ENCODE measurements around the gene ST6GALNAC3. TPM values are rescaled to one million over a fixed set of nuclear protein-coding genes. Genes with fewer than 3 reads are reported as not detected.

The ST6GALNAC3 gene
- polyA plus RNA-seq, 3 donors = 90.2 to 103 (median 95.1) TPM

DNA sequence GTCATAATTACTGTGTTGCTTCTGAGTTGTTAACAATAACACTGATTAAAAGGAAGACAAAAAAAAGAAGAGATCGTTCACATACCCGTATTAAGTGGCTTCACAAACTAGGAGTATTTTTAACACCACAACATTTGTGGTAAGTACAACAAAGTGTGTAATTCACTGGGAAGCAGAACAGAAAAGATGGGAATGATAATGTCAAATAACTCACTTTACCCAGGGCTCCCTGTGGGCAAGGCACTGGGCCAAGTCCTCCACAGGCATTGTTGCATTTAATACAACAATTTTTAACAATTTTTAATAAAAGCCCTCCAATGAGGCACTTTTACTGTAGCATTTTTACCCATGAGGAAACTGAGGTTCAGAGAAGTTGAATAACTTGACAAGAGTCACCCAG lies 407.7 kb downstream of the ST6GALNAC3 start:
- DNase-seq (ENCODE audit: low read depth in 3 of 3, low spot score in 2 of 3) = no peak

- no peak for DNase-seq (ENCODE audit: low read depth in 3 of 3, low spot score in 2 of 3)
Observed at GRCh38 chr1:76491737-76492136, 417.2 kb downstream of the ST6GALNAC3 start.

DNA sequence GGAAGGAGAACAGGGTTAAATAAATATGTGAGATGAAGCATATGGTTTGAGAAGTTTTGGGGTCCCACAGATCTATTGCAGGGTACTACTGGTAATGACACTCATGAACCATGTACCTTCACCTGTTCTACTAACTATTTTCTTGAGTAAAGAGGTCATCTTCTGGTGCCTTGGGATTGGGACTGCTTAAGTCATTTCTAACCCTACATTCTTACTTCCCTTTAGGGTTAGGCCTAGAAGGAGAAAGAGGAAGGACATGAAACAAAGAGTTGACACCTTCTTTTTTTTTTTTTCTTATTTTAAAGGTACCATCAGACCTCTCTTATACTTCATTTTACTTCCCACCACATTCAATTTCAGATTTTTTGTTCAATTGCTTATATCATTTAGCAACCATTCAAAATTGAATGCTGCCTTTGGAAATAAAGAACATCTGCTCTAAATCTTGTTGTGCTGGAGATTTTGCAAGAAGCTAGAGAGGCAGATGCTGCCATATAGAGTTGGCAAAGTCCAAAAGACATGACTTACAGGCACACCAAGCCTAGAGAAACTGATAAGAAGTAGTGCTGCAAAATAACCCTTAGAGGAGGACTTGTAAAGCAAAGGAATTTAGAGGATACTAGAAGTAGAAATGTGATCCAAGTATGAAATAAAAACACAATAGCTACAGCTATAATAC lies 418.3 kb downstream of the ST6GALNAC3 start:
- DNase-seq (ENCODE audit: low read depth in 3 of 3, low spot score in 2 of 3) = no peak

DNA sequence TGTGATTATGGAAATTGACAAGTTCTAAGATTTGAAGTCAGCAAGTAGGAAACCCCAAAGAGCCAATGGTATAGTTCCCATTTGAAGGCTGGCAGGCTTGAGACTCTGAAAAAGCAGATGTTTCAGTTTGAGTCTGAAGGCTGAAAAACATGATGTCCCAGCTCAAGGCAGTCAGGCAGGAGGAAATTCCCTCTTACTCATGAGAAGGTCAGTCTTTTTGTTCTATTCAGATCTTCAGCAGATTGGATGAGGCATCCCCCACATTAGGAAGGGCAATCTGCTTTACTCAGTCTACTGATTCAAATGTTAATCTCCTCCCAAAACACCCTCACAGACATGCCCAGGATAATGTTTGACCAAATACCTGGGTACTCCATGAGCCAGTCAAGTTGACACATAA lies 420.3 kb downstream of the ST6GALNAC3 start:
- no peak for DNase-seq (ENCODE audit: low read depth in 3 of 3, low spot score in 2 of 3)

DNA sequence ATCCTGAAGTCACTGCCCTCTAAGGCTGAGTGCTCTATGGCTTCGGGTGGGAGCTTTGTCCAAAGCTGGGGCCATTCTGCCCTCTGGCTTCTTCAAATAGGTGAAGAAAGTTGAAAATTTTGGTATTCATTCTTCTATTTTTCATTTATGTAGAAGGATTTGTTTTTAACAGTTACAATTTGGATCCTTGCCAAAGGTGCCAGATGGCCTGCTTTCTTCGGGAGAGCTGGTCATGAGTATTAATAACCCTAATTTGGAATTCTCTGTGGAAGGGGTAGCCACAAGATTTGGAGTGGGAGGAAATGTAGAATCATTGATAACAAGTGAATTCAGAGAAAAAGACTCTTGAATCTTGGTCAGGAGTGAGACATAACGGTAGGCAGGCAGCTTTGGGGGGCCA lies 422.3 kb downstream of the ST6GALNAC3 start:
- no peak for DNase-seq (ENCODE audit: low read depth in 3 of 3, low spot score in 2 of 3)

GRCh38 chr1:76500116-76500515 lies 425.6 kb downstream of the ST6GALNAC3 start:
- no peak for DNase-seq (ENCODE audit: low read depth in 3 of 3, low spot score in 2 of 3)

GRCh38 chr1:76501136-76501535 lies 426.6 kb downstream of the ST6GALNAC3 start:
- no peak for DNase-seq (ENCODE audit: low read depth in 3 of 3, low spot score in 2 of 3)

GRCh38 chr1:76501586-76502219 lies 427.2 kb downstream of the ST6GALNAC3 start:
- no peak for DNase-seq (ENCODE audit: low read depth in 3 of 3, low spot score in 2 of 3)

- no peak for DNase-seq (ENCODE audit: low read depth in 3 of 3, low spot score in 2 of 3)
Observed at GRCh38 chr1:76503100-76503499, 428.6 kb downstream of the ST6GALNAC3 start.

DNA sequence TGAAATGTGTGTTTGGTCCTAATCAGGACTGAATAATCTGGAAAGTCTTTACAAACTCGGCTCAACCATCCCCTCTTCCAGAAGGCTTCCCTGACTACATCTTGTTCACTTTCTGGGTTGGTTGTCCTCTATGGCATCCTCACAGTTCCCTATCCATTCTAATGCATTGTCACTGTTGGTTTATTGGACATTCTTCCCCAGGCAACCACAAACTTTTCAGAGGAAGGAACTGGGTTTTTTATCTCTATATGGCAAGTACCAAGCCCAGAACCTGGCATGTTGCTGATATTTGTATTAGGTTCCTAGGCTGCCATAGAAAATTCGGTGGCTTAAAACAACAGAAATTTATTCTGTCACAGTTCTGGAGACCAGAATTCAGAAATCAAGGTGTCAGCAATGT lies 429.2 kb downstream of the ST6GALNAC3 start:
- no peak for DNase-seq (ENCODE audit: low read depth in 3 of 3, low spot score in 2 of 3)

DNA sequence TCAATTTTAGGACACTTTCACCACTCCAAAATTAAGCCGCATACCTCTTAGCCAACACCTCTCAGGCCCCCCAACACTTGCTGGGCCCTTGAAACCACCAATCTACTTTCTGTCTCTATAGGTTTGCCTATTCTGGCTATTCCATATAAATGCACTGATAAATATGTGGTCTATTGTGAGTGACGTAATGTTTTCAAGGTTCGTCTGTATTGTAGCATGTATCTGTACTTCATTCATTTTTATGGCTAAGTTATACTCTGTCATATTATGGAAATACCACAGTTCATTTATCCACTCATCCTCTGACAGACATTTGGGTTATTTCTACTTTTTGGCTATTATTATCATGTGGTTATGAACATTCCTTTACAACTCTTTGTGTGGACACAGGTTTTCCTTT lies 432.8 kb downstream of the ST6GALNAC3 start:
- no peak for DNase-seq (ENCODE audit: low read depth in 3 of 3, low spot score in 2 of 3)

DNA sequence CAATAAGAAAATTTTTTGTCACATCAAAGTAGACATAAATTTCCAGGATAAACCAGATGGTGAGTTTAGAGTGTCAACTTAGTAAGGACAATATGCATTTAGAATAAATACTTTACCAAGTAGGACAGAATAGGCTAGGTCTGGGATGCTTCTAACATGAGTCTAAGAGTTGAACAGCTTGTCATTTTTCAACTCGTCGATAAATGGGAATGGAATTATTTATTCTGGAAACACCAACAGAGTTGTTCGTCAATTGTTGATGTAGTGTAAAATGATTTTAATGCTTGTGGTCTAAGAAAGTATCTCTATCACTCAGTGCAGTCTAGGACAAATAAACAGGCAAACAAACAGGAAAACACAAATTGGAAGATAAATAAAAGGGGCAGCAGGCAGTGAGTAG lies 434.3 kb downstream of the ST6GALNAC3 start:
- DNase-seq (ENCODE audit: low read depth in 3 of 3, low spot score in 2 of 3) = no peak

DNA sequence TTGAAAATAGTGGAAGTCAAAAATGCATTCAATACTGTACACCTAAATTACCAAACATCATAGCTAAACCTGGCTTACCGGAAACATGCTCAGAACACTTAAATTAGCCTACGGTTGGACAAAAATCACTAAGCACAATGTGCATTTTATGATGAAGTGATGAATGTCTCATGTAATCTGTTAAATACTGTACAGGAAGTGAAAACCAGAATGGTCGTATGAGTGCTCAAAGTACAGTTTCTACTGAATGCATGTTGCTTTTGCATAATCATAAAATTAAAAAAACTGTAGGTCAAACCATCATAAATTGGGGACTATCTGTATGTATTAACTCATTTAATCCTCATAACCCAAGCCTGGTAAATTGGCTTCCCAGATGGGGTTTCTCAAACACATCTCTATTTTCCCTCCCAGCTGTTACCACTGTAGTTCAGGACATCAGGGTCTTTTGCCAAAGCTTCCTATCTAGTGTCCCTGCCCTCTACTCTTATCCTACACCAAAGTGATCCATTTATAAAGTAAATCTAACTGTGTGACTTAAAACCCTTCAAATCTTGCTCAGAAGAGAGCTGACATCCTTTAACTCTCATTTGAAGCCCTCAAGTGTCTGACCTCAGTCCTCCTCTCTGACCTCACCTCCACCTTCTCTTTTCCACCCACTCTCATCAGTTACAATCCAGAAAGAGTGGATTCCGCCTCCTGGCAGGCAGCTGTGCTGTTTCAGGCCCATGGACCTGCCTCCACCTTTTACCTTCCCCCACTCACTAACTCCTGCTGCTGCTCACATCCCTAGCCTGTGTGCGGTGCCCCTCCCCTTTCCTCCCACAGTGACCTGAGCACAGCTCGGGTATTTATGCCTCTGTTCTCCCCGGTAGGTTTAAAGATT lies 436.4 kb downstream of the ST6GALNAC3 start:
- DNase-seq (ENCODE audit: low read depth in 3 of 3, low spot score in 2 of 3) = no peak

DNA sequence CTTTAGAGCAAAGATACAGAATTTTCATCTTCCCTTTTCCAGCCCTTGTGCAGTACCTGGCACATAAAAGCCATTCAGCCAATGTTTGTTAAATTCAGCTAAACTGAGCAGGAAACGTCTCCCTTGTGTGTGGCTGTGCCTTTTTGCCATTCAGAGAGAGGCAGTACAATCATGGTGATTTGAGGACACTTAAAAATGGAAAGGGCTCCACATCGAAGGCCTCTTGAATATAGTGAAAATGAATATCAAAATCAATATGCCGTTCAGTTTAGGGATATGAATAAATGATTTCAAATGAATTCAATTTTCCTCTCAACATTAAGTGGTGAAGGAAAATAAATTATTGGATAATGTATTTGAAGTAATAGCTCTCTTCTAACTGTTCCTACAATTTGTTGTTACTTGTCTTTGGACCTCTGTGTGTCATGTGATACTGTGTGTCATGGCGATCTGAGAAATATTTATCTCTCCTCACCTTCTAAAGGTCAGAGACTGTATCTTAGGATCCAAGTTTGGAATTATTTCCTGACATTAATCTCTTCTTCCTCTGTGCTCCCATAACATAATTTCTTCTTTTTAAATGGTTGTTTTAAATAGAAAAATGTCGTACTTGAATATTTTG lies 437.1 kb downstream of the ST6GALNAC3 start:
- no peak for DNase-seq (ENCODE audit: low read depth in 3 of 3, low spot score in 2 of 3)

DNA sequence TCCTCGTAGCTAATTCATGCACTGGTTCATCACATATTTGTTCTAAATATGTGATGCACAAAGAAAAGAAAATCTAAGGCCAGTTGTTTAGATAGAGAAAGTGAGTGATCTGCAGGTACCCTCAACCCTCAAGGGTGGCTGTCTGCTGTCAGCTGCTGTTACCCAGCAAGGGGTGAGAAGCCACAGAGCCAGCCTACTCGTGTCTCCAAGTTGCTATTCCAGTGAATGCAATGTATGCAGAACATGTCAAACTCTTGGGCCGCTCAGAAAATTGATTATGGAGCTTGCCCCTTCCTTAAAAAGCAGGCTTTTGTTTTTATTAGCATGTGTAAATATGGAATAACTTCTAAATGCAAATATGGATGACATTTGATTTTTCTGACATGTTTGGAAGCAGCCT lies 456.4 kb downstream of the ST6GALNAC3 start:
- DNase-seq (ENCODE audit: low read depth in 3 of 3, low spot score in 2 of 3) = no peak

DNA sequence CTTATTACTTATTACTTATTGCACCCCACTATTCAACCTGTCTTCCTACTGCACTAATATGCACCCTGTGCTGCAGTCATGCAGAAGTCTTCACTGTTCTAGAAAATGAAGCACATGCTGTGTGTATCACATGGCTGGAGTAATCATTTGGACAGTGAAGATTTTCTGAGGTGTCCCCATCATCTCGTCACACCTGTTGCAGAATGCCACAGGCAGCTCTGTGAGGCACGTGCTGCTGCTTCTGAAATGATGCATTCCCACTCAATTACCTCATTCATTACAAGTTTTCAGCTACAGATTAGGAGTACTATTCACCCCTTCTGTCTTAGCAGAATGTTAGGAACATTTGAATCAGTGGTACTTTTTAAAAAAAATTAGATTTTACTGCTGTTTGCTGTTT lies 467.1 kb downstream of the ST6GALNAC3 start:
- no peak for DNase-seq (ENCODE audit: low read depth in 3 of 3, low spot score in 2 of 3)

GRCh38 chr1:76542359-76542758 lies 467.8 kb downstream of the ST6GALNAC3 start:
- no peak for DNase-seq (ENCODE audit: low read depth in 3 of 3, low spot score in 2 of 3)

DNA sequence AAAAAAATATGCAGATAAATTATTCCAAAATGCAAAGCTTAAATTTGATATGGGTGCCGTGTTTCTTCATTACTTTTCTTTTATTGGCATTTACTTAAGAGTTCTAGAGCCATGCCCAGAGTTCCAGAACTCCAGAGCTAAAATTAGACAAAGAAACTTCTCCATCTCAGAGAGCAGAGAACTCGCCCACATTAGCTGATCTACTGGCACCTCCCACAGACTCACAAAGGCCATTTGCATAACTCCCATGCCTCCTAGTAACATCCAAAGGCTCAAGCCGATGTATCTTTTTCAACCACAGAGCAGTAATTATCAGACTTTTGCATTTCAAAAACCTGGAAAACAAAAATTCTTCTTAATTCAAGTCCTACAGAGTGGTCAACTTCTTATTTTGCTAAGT lies 468.9 kb downstream of the ST6GALNAC3 start:
- no peak for DNase-seq (ENCODE audit: low read depth in 3 of 3, low spot score in 2 of 3)

DNA sequence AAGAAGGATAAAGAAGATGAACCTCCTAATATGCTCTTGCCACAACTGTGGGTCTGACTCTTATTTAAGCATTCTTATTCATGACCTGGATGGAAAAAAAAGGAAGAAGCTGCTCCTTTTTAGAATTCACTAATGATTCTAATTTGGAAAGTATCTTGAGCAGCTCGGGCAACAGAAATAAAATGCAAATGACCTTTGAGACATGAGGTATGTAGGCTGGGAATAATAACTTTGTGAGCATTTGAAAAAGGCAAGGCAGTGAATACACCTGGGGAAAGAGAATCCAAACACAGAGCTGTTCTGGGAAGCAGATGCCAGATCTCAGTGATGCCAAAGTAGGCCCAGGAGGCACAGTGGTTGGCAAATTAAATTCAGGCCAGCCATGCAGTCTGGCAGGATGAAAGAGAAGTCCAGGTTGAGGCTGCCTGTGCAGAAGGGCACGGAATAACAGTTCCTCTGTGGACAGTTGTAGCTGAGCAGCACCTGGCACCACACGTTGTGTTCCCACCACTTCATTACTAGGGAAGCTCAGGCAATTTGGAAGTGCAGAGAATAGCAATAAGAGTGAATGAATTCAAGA lies 471.9 kb downstream of the ST6GALNAC3 start:
- no peak for DNase-seq (ENCODE audit: low read depth in 3 of 3, low spot score in 2 of 3)

DNA sequence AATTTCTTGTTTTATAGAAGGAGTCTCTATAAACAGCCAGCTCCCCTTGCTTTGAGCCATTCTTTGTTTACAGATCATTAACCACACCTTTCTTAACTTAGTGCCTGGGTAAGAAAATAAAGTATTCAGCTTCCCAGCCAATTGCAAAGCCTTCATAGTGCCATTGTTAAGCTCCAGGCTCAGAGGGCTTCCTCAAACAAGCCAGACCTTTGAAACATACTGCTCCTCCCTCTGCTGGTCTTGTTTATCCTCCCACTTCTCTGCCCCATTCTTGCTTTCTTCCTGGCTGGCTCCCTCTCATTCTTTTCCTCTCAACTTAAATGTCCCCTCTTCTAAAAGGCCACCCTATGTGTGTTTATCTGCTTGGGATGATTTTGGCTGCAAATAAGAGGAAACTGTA lies 473.4 kb downstream of the ST6GALNAC3 start:
- no peak for DNase-seq (ENCODE audit: low read depth in 3 of 3, low spot score in 2 of 3)
